AG09319 (cell line): Measurements from ENCODE around the gene TWIST2.
A peak's percentile ranks its signal among the peaks of the same experiment; 100 is the strongest.

ENCODE experiments used
- DNase-seq: peaks from one replicate; pipeline ENCODE4 v3.0.0-alpha.2; 2010; ENCODE audit warnings: low read depth; ENCODE audit errors: extremely low read depth
- TF ChIP-seq, protein P1 (sequence below): IDR thresholded peaks from 2 replicates; pipeline ENCODE4 v1.5.1; 2011; ENCODE audit warnings: low read depth, mild to moderate bottlenecking, inconsistent platforms, low read length, moderate library complexity

Gene TWIST2

DNA sequence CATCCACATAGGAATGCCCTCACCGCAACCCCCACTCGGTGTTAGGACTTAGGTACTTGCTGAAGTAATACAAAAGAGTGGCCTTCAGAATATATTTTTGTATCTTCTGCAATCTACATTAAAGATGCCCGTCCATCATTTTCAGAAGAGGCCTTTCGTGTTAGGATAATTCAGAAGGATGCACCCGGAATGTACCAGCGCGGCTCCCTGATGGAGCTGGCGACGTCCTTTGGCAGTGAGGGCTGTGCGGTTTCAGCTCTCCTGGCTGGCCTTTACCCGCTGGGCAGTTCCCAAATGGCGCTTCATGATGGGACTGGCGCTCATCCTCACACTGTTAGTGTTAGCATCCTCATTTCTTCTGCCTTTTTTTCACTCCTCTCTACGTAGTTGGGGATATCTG, 15.3 kb downstream of the TWIST2 start:
- DNase-seq, result no peak
- TF ChIP-seq, protein P1, sequence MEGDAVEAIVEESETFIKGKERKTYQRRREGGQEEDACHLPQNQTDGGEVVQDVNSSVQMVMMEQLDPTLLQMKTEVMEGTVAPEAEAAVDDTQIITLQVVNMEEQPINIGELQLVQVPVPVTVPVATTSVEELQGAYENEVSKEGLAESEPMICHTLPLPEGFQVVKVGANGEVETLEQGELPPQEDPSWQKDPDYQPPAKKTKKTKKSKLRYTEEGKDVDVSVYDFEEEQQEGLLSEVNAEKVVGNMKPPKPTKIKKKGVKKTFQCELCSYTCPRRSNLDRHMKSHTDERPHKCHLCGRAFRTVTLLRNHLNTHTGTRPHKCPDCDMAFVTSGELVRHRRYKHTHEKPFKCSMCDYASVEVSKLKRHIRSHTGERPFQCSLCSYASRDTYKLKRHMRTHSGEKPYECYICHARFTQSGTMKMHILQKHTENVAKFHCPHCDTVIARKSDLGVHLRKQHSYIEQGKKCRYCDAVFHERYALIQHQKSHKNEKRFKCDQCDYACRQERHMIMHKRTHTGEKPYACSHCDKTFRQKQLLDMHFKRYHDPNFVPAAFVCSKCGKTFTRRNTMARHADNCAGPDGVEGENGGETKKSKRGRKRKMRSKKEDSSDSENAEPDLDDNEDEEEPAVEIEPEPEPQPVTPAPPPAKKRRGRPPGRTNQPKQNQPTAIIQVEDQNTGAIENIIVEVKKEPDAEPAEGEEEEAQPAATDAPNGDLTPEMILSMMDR, result no peak

DNA sequence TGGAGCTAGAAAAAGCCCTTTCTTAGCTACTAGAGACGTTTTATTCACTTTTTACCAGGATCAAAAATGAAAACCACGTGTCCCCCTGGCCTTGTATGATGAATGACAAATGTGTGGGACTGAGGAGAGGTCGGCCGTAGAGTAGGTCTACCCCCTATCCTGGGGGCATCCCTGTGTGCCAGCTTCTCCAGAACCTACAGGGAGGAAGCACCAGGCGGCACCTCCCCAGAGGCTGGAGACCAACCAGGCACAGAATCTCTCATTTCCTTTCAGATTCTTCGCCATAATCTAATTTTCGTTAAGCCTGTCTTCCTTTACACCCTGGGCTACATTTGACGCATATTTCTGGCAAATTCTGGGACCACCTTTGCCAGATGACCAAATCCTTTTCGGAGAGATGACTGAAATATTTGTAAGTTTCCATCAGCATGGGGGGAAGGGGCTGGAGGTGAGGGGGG, 15.9 kb downstream of the TWIST2 start:
- no peak for DNase-seq
- TF ChIP-seq, protein P1, result no peak

DNA sequence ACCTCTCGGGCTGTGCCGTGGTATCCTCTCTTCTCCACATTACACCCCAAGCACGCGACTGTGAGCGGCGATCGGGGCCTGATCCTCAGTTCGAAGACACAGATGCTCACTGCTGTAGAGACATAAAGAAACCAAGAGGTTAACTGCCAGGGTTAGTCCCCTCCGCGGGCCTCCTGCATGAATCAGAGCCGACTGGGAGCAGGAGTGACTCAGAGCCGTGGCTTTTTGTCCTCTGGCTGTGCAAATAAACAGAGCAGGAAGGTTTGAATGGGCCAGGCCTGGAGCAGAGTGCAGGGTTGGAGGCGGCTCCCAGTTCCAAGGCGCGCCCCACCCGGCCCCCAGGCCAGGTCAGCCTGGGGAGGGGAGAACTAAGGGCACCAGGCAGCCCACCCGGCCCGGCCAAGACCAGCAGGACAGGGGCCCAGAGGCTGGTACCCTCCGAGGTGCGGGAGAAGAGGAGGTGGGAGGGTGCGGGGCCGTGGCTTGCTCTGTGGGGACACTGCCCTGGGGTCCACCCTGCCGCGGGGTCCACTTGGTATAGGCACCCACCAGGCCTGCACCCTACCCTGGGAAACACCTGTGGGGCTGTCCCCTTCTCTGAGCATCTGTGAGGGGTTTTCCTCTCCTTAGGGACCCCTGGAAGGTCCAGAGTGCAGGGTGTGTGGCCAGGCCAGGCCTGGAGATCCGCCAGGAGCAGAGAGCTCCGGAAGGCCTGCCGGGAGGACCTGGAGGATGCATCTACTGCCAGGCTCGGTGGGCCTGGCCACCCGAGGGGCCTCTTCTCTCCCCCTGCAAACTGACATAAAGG, 16.5 kb downstream of the TWIST2 start:
- peak; percentile 98 for DNase-seq

DNA sequence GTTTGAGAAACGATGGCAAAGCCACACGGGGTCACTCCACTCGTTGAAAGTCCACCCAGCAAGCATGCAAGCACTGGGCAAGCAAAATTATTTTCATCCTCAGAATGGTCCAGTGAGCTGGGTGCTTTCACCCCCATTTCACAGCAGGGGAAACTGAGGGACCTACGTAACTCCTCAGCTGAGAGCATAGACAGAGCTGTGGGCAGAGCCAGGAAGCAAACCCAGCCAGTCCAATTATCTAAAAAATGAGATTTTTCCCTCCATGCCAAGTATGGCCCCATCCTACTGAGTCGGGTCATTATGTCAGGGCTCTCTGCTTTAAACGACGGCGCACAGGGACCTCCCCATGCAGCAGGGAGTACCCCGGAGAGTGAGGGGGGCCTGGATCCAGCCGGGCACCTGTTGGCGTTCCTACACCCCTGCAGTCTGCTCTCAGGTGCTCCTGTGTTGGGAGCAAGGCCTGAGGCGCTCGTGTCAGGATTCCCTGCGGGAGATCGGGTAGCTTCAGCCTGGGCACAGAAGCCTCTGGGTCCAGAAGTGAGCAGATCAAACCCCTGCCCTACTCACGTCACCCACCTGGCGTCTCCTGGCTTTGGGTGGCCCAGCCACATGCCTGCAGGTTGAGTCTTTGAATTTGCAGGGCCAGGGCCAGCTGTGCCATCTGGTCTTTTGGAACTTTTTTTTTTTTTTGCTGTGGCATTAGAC, 17.3 kb downstream of the TWIST2 start:
- TF ChIP-seq, protein P1, result no peak
- DNase-seq, result no peak

More for the DNA sequence above, 16.5 kb downstream of the TWIST2 start:
- TF ChIP-seq, protein P1, result no peak

DNA sequence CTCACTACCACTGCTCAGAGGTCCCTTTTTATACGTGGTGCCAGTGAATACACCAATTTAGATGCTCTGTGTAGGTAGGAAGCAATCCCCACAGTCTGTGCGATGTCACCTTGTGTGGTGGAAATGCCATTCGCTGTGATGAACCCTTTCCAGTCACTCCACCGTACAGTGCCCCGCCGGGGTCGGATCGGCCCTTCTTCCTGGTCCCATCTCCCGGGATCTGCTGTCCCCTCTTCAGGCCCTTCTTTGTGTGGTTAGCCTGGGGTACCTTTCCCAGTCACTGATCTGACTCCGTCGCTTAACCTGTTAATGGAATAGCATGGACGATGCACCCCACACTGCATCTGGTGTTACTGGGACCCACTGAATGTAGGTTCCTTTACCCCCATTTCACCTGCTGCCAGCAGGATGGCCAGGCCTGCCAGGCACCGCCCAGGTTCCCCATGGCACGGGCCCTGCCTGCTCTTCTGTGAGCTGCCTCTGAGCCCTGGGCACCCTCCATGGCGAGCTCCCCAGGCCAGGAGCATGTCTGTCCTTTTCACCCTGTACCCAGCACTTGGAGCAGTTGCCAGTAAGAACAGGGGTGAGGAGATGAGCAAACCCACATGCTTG, 18.0 kb downstream of the TWIST2 start:
- TF ChIP-seq, protein P1, result no peak
- no peak for DNase-seq

DNA sequence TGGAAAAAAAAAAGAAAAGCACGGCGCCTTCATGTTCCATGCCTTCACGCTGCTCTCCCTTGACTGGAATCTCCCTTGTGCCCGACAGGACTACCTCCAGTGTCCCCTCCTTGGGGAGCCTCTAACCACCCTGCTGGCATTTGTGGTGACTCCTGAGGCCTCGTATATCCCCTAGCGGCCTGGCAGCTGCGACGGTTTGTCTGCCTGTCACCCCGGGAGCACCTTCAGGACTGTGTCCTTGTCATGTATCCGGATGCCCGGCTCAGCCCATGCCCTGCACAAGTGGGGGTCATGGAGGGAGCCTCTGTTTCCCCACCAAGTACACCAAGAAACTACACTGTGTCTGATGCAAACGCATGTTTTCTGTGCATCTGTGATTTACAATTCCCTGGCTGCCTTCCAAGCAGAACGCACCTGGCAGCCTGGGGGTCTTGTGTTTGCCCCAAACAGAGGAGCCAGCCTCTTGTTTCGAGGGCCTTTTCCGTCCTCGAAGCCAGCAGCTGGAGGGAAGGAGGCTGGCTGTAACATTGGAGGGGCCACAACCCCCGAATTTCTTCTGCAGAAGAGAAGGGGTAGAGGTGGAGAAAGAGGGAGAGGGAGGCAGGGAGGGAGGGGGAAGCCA, 18.9 kb downstream of the TWIST2 start:
- TF ChIP-seq, protein P1, result no peak
- DNase-seq, result no peak
